GM18499 (cell line): ENCODE data around the gene ETV3.
A peak's percentile ranks its signal among the peaks of the same experiment; 100 is the strongest.
"Not testable (repeated sequence)": the region's sequence is repeated elsewhere in the genome, so short reads cannot be mapped to it uniquely, and the experiment has no call there.

Experiments
- ATAC-seq: cut with Tn5 transposase; IDR thresholded peaks from one replicate; pipeline ENCODE4 v1.9.1; 2021; ENCODE audit warnings: moderate number of reproducible peaks; ENCODE audit not compliant: insufficient read depth, unreplicated experiment

The ETV3 gene

GRCh38 chr1:157138220-157139051 is at the start of gene ETV3:
Gene ETV3 (minus strand): TSS chr1:157138395. CDS start chr1:157136352, 2,043 bp downstream.
- peak; percentile 61 for ATAC-seq

DNA sequence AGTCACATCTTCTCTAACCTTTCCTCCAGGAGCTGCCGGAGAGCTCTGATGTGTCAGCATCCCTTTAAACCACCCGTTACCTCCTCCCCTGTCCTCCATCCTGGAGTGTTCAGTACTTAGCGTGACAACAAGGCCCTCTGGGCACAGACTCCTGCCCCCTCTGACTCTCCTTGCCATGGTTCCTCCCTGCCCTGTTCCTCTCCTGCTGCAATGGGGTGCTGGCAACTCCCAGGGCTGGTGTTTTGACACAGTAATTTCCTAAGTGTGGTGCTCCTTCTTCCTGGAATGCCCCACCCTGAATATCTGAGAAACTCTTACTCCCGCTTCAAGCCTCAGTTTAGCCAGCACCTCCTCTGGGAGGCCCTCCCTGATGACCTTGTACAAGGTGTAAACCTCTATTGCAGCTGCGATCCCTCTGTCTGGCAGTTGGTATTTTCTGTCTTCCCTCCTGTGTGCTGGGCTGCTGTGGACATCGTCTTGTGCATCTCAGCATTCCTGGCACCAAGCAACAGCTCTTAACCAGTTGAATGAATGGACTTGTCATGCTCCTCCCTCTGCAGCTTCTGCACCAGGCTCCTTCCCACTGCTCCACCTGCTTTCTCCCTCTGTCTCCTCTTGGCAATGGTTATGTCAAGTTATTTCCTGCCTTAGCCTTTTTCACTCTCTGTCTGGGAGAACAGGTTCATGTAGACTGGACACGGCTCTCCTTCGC is 48.2 kb upstream of the ETV3 start:
- ATAC-seq = no peak

GRCh38 chr1:157183870-157184269 is 45.7 kb upstream of the ETV3 start:
- no peak for ATAC-seq

DNA sequence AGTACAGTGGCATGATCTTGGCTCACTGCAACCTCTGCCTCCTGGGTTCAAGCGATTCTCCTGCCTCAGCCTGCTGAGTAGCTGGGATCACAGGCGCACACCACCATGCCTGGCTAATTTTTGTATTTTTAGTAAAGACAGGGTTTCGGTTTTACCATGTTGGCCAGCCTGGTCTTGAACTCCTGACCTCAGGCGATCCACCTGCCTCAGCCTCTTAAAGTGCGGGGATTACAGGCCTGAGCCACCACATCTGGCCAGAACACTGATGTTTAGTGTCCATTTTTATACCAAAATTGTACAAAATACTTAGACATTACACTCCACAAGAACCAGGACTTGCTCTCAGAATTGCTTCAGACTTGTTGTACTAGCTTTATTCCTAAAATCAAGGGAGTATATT is 44.2 kb upstream of the ETV3 start:
- ATAC-seq = not testable (repeated sequence)

GRCh38 chr1:157181790-157182189 is 43.6 kb upstream of the ETV3 start:
- no peak for ATAC-seq

- no peak for ATAC-seq
Measured at GRCh38 chr1:157181258-157181657, 43.1 kb upstream of the ETV3 start.

- ATAC-seq = no peak
Measured at GRCh38 chr1:157178490-157178889, 40.3 kb upstream of the ETV3 start.

DNA sequence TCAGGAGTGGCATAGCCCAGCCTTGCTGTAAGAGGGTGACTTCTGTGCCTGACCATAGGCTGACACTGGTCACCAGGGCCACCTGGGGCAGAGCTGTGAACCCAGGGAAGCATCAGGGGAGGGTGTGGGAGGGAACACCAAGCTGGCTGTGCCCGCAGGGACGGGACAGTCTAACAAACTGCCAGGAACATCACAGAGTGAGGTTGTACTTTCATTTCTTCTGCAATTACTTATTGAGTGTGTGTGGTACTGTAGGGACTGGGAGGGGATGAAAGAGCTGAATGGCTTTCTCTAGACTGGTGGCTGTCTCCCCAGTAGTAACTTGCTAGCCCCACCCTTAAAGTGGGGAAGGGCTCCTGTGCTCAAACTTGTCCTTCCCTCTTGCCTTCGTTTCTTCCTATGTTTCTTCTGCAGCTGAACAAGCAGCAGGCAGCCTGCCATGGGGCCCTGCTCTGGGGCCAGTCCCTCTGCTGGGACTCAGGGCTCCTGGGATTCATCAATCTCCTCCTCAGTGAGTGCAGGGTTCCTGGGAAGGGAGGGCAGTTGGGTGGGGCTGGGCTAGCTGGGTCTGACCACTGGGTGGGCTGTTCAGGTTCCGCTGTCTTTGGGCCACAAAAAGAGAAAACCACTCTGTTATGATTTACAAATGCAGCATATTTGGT is 39.7 kb upstream of the ETV3 start:
- no peak for ATAC-seq

- ATAC-seq = no peak
Measured at GRCh38 chr1:157176591-157177121, 38.5 kb upstream of the ETV3 start.

DNA sequence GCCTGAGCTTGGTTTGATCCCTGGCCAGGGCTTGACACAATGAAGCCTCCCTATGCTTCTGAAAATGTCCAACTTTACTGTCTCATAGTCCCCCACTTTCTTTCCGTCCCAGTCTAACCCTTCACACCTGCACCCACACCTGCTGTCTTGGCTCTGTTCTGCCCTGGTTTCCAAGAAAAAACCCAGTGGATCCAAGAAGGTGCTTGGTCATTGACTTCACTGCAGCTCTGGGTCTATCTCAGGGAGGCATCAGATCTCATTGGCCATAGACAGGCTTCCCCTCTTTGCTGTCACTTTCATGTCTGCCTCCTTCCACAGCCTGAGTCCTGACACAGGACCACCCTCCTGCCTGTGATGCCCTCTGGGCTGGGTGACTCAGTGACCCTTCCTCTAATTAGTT is 37.8 kb upstream of the ETV3 start:
- no peak for ATAC-seq

GRCh38 chr1:157173900-157174410 is 35.8 kb upstream of the ETV3 start:
- no peak for ATAC-seq

DNA sequence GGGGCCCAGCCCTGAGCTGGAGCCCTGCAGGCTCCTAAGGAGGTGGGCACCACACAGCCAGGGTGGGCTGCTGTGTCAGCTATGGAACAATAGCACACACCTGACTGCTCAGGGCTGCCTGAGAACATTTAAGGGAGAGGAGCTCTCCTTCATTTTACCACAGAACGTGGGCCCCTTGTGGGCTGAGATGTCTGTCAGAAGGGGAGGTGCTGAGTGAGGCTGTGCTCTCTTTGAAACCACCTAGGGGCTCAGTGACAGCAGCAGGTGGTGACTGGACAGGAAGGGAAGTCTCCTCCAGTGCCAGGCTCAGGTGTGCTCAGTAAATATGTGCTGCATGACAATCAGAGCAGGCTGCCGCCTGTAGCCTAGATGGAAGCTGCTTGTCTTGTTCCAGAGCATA is 35.0 kb upstream of the ETV3 start:
- ATAC-seq = not testable (repeated sequence)

DNA sequence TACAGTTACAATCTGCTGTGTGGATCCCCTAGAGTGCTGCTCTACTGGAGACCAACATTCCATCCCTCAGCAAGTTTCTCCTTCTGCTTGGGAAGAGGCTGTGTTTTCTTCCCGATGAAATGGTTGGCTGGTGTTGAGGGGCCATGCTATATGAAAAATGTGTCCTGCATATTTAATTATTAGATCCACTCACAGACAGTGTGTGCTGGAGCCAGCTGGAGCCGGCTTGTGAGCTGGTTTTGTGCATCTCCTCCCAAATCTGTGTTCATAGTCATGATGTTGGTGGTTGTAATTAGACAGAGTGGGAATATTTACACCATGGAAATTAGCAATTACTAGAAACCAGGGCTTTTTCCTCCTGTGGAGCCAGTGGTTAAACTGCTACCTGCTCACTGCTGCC is 34.4 kb upstream of the ETV3 start:
- not testable (repeated sequence) for ATAC-seq

GRCh38 chr1:157171903-157172503 is 33.8 kb upstream of the ETV3 start:
- ATAC-seq = not testable (repeated sequence)

DNA sequence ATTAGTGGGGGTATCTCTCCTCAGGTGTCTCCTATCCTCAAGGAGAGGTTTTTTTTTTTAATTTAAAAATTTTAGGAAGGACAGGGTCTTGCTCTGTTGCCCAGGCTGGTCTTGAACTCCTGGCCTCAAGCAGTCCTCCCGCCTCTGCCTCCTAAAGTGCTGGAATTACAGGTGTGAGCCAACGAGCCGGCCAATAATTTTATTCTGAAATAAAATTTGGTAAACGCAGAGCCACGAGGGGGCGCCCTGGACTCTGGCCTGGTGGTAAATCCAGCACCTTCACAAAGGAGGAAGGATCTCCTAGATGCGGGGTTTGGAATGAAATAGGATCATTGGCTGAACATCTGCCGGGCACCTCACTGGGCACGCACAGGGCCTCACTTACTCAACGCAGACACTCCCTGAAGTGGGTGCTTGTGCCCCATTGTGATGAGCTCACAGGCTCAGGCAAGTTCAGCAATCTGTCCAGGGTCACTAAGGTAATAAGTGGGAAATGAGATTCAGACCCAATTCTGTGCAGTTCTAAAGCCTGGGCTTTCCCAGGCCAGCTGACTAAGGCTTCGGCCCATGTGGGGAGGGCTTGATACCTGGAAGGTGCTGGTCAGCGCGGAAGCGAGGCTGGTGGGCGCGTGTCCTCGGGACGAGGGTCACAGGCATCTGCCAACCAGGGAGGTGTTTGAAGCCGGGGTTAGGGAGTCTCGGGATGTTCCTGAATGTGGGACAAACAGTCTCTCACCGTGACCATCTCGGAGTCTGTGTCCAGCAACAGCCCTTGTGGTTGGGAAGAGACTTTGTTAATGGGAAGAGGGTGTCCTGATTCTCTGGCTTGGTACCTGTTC is 32.7 kb upstream of the ETV3 start:
- no peak for ATAC-seq

- no peak for ATAC-seq
Measured at GRCh38 chr1:157168015-157168414, 29.8 kb upstream of the ETV3 start.

- ATAC-seq = no peak
Measured at GRCh38 chr1:157167437-157167836, 29.2 kb upstream of the ETV3 start.

DNA sequence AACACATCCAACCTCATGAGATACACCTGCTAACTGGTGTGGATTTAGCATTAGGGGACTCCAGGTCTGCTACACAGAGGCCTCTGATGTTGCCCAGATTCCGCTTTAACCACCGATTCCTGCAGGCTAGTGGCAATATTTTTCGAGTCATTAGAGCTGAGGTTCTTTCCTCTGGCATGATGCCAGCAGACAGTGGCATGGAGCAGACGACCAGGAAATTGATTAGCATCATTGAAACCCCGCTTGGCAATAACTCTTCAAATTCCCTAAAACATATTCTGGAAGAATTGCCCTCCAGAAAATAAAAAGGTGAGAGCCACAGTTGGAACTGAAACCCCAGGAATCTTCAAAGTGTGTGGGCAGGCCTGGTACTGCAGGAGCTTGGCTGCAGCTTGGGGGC is 28.4 kb upstream of the ETV3 start:
- ATAC-seq = no peak
